A549 (cell line): Measurements from ENCODE around the gene TCAF1.
"Not testable (repeated sequence)": the region's sequence is repeated elsewhere in the genome, so short reads cannot be mapped to it uniquely, and the experiment has no call there.

Experiments
- CTCF ChIP-seq: fragments of >200 bp; sonication (Bioruptor Twin); formaldehyde crosslinking; IDR thresholded peaks from 3 replicates; pipeline ENCODE4 v1.5.1; 2016
- MAX ChIP-seq: IDR thresholded peaks from 2 replicates; pipeline ENCODE4 v1.6.1; 2012
- POLR2A ChIP-seq: IDR thresholded peaks from 2 replicates; pipeline ENCODE4 v1.6.1; 2012; ENCODE audit warnings: mild to moderate bottlenecking, low read length

DNA sequence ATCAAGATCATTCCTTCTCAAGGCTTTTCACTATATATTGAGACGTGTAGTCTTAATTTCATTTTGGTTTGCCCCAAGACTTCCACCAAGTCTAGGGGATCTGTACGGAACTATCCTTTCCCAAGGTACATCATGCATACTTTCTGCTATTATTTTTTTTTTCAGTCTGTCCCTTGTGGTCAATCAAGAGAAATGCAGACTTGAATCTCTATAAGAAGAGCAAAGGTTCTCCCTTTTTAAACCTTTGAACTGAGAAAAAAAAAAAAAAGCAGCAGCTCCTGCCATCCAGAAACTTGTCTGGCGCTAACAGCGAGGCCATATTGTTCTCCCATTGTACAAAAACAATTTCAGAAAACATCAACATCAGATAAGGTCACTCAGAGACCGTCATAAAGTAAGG, 60.3 kb downstream of the TCAF1 start:
- not testable (repeated sequence) for TF ChIP-seq POLR2A, MAX, CTCF
